ENCODE data around the gene CSAG2.
"Not testable (repeated sequence)": the region's sequence is repeated elsewhere in the genome, so short reads cannot be mapped to it uniquely, and the experiment has no call there.

CSAG2 gene

GRCh38 chrX:152709173-152709572 lies at the start of gene CSAG2:
TSS of gene CSAG2 (minus strand) at chrX:152709273. CDS start at chrX:152709112, 161 bp downstream.
- not testable (repeated sequence) for H3K9me3 Mint-ChIP-seq; H3K4me3 Mint-ChIP-seq; H3K27me3 Mint-ChIP-seq; H3K27ac Mint-ChIP-seq; H3K36me3 Mint-ChIP-seq (ENCODE audit: low read depth); DNase-seq; H3K4me1 Mint-ChIP-seq (ENCODE audit: low read depth)

- not testable (repeated sequence) for H3K4me1 Mint-ChIP-seq (ENCODE audit: low read depth); H3K4me3 Mint-ChIP-seq; H3K9me3 Mint-ChIP-seq; H3K27me3 Mint-ChIP-seq; DNase-seq; H3K27ac Mint-ChIP-seq; H3K36me3 Mint-ChIP-seq (ENCODE audit: low read depth)
Measured at GRCh38 chrX:152754871-152755270, 45.8 kb upstream of the CSAG2 start.

GRCh38 chrX:152753686-152754650 lies 44.9 kb upstream of the CSAG2 start, which contains the start of gene MAGEA2:
TSS of gene MAGEA2 (minus strand) at chrX:152753842. CDS start at chrX:152751363, 2,479 bp downstream.
- not testable (repeated sequence) for DNase-seq; H3K4me1 Mint-ChIP-seq (ENCODE audit: low read depth); H3K27me3 Mint-ChIP-seq; H3K9me3 Mint-ChIP-seq; H3K36me3 Mint-ChIP-seq (ENCODE audit: low read depth); H3K27ac Mint-ChIP-seq; H3K4me3 Mint-ChIP-seq

- no peaks in the 10 kb centered on the region for H3K4me1 Mint-ChIP-seq (ENCODE audit: low read depth)
- no peak overlapping the region for H3K4me3 Mint-ChIP-seq
- no peaks in the 10 kb centered on the region for H3K9me3 Mint-ChIP-seq
- H3K27ac Mint-ChIP-seq: no peak overlapping the region
- no peaks in the 10 kb centered on the region for H3K36me3 Mint-ChIP-seq (ENCODE audit: low read depth)
- peaks cover 16% of the 10 kb centered on the region for H3K27me3 Mint-ChIP-seq
- DNase-seq: no peak
Measured at GRCh38 chrX:152738560-152738959, 29.5 kb upstream of the CSAG2 start.

- H3K27me3 Mint-ChIP-seq: peaks cover 16% of the 10 kb centered on the region
- H3K27ac Mint-ChIP-seq; H3K36me3 Mint-ChIP-seq (ENCODE audit: low read depth); H3K9me3 Mint-ChIP-seq; H3K4me3 Mint-ChIP-seq; H3K4me1 Mint-ChIP-seq (ENCODE audit: low read depth): not testable (repeated sequence)
- peak; percentile 2 for DNase-seq
Measured at GRCh38 chrX:152736528-152736927, 27.5 kb upstream of the CSAG2 start.

- Mint-ChIP-seq H3K4me1 (ENCODE audit: low read depth) (no peaks in the 10 kb centered on the region), H3K9me3 (no peaks in the 10 kb centered on the region), H3K27me3 (peaks cover 16% of the 10 kb centered on the region), H3K27ac (no peak overlapping the region), H3K4me3 (no peak overlapping the region), H3K36me3 (ENCODE audit: low read depth) (no peaks in the 10 kb centered on the region)
- DNase-seq: peak; percentile 8
Measured at GRCh38 chrX:152735860-152736511, 26.9 kb upstream of the CSAG2 start.

- Mint-ChIP-seq H3K4me1 (ENCODE audit: low read depth) (no peaks in the 10 kb centered on the region), H3K36me3 (ENCODE audit: low read depth) (no peaks in the 10 kb centered on the region), H3K27ac (no peak overlapping the region), H3K9me3 (no peaks in the 10 kb centered on the region), H3K27me3 (peaks cover 15% of the 10 kb centered on the region), H3K4me3 (no peak overlapping the region)
- DNase-seq: no peak
Measured at GRCh38 chrX:152735101-152735500, 26.0 kb upstream of the CSAG2 start.

GRCh38 chrX:152734143-152734858 lies 25.2 kb upstream of the CSAG2 start:
- DNase-seq: peak; percentile 5
- H3K9me3 Mint-ChIP-seq; H3K4me3 Mint-ChIP-seq; H3K36me3 Mint-ChIP-seq (ENCODE audit: low read depth); H3K27ac Mint-ChIP-seq; H3K4me1 Mint-ChIP-seq (ENCODE audit: low read depth): not testable (repeated sequence)
- peaks cover 21% of the 10 kb centered on the region for H3K27me3 Mint-ChIP-seq

GRCh38 chrX:152733261-152733975 lies 24.3 kb upstream of the CSAG2 start, which contains the start of the genes CSAG1 and MAGEA12:
TSS of gene CSAG1 (minus strand) at chrX:152733721. CDS start at chrX:152732460, 1,261 bp downstream.
TSS of gene MAGEA12 (plus strand) at chrX:152733757. CDS start at chrX:152736162, 2,405 bp downstream.
- Mint-ChIP-seq H3K27me3 (peaks cover 22% of the 10 kb centered on the region), H3K27ac (no peak within 1 kb of the TSS), H3K9me3 (no peaks in the 10 kb centered on the region), H3K4me1 (ENCODE audit: low read depth) (no peaks in the 10 kb centered on the region), H3K4me3 (no peak within 1 kb of the TSS), H3K36me3 (ENCODE audit: low read depth) (no peaks in the 10 kb centered on the region)
- DNase-seq: peak; percentile 1

- no peak overlapping the region for H3K4me3 Mint-ChIP-seq
- peaks cover 37% of the 10 kb centered on the region for H3K27me3 Mint-ChIP-seq
- no peaks in the 10 kb centered on the region for H3K9me3 Mint-ChIP-seq
- no peak for DNase-seq
- no peak overlapping the region for H3K27ac Mint-ChIP-seq
- H3K4me1 Mint-ChIP-seq (ENCODE audit: low read depth): no peaks in the 10 kb centered on the region
- no peaks in the 10 kb centered on the region for H3K36me3 Mint-ChIP-seq (ENCODE audit: low read depth)
Measured at GRCh38 chrX:152725409-152725808, 16.3 kb upstream of the CSAG2 start.

- H3K27ac Mint-ChIP-seq; H3K4me3 Mint-ChIP-seq; DNase-seq; H3K36me3 Mint-ChIP-seq (ENCODE audit: low read depth); H3K27me3 Mint-ChIP-seq; H3K9me3 Mint-ChIP-seq; H3K4me1 Mint-ChIP-seq (ENCODE audit: low read depth): not testable (repeated sequence)
Measured at GRCh38 chrX:152713815-152714787, 5.0 kb upstream of the CSAG2 start, which contains the start of gene MAGEA2B. TSS of gene MAGEA2B (plus strand) at chrX:152714628. CDS start at chrX:152717107, 2,479 bp downstream.

- not testable (repeated sequence) for H3K4me1 Mint-ChIP-seq (ENCODE audit: low read depth); H3K27me3 Mint-ChIP-seq; H3K27ac Mint-ChIP-seq; H3K36me3 Mint-ChIP-seq (ENCODE audit: low read depth); H3K9me3 Mint-ChIP-seq; DNase-seq; H3K4me3 Mint-ChIP-seq
Measured at GRCh38 chrX:152713195-152713594, 4.1 kb upstream of the CSAG2 start.

GRCh38 chrX:152706500-152706899 lies 2.6 kb downstream of the CSAG2 start:
- H3K4me1 Mint-ChIP-seq (ENCODE audit: low read depth); DNase-seq; H3K27ac Mint-ChIP-seq; H3K4me3 Mint-ChIP-seq; H3K9me3 Mint-ChIP-seq; H3K27me3 Mint-ChIP-seq; H3K36me3 Mint-ChIP-seq (ENCODE audit: low read depth): not testable (repeated sequence)

Data from activated T-cell treated with anti-CD3 and anti-CD28 coated beads, Interleukin-2, amount 50 U/mL, for 24 hours (primary cell).